Measurements from ENCODE around the gene PDE11A.

PDE11A gene

DNA sequence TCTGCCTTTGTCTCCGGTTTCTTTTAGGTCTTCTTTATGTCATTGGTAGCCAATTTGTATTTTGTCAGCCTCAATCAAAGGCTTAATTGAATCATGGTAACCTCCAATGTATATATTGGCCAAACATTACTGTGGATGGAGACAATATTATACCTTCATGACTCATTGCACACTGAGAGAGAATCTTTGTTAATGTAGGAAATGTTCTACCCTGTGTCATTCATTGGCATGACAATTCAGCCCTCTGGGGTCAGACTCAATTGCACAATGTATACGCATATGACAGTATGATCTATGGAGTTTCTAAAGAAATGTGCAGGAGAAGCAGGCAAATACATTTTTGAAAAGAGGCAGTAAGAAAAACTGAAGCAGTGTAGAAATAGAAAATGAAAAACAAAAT is 162.6 kb downstream of the PDE11A start:
- no peak overlapping the region for H3K27ac ChIP-seq (ENCODE audit: low read depth, low read length)
- H3K36me3 ChIP-seq (ENCODE audit: insufficient read depth, low read length), result no peaks in the 10 kb centered on the region
- no peaks in the 10 kb centered on the region for H3K27me3 ChIP-seq (ENCODE audit: control insufficient read depth in 1 of 2, insufficient read depth in 2 of 2, low read length in 2 of 2)
- no peak overlapping the region for H3K9ac ChIP-seq (ENCODE audit: low read length)
- no peak overlapping the region for H3K4me3 ChIP-seq (ENCODE audit: low read depth in 1 of 2, low read length in 2 of 2)
- H3K4me1 ChIP-seq (ENCODE audit: insufficient read depth, low read length), result peaks cover 9% of the 10 kb centered on the region
- no peaks in the 10 kb centered on the region for H3K9me3 ChIP-seq (ENCODE audit: low read length)

DNA sequence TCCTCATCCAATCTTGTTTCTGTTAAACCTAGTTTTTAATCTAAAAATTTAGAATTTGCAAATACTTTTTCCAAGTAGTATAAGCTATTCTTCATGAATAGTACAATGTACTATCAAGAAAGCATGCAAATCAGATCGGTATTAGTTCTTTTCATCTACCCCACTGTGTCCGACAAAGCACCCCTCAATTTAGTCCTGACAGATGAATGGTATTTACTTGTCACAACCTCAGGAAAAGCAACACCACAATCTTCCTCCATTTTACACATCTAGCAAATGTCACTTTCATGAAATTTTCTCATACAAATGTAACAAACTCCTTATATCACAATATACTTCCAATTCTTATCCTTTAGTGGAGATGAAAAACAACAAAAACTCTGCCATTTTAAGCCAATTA is 163.8 kb downstream of the PDE11A start:
- Histone ChIP-seq H3K4me3 (ENCODE audit: low read depth in 1 of 2, low read length in 2 of 2) (no peak overlapping the region), H3K4me1 (ENCODE audit: insufficient read depth, low read length) (no peaks in the 10 kb centered on the region), H3K9ac (ENCODE audit: low read length) (no peak overlapping the region), H3K36me3 (ENCODE audit: insufficient read depth, low read length) (no peaks in the 10 kb centered on the region), H3K27ac (ENCODE audit: low read depth, low read length) (no peak overlapping the region), H3K27me3 (ENCODE audit: control insufficient read depth in 1 of 2, insufficient read depth in 2 of 2, low read length in 2 of 2) (no peaks in the 10 kb centered on the region), H3K9me3 (ENCODE audit: low read length) (no peaks in the 10 kb centered on the region)

DNA sequence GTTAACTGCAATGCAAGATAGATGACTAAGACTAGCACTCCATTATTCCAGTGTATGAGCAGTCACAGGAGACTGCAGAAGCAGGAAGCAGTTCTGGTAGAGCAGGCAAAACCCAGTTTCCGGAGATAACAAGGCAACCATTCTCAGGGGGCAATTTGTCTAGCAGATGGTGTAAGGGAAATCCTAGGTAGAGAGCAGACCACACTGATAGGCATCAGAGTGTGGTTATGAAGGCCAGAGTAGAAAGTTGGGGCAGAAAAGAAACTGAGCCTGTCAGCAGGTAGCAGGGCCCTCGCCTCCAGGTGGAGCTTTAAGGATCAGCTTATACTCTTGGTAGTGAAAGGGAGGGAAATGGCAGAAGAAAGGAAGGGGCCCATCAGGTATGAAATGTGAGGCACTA is 164.4 kb downstream of the PDE11A start:
- Histone ChIP-seq H3K27ac (ENCODE audit: low read depth, low read length) (no peak overlapping the region), H3K4me3 (ENCODE audit: low read depth in 1 of 2, low read length in 2 of 2) (no peak overlapping the region), H3K27me3 (ENCODE audit: control insufficient read depth in 1 of 2, insufficient read depth in 2 of 2, low read length in 2 of 2) (no peaks in the 10 kb centered on the region), H3K9ac (ENCODE audit: low read length) (no peak overlapping the region), H3K9me3 (ENCODE audit: low read length) (no peaks in the 10 kb centered on the region), H3K4me1 (ENCODE audit: insufficient read depth, low read length) (no peaks in the 10 kb centered on the region), H3K36me3 (ENCODE audit: insufficient read depth, low read length) (no peaks in the 10 kb centered on the region)

- Histone ChIP-seq H3K27ac (ENCODE audit: low read depth, low read length) (no peak overlapping the region), H3K4me1 (ENCODE audit: insufficient read depth, low read length) (no peaks in the 10 kb centered on the region), H3K4me3 (ENCODE audit: low read depth in 1 of 2, low read length in 2 of 2) (no peak overlapping the region), H3K27me3 (ENCODE audit: control insufficient read depth in 1 of 2, insufficient read depth in 2 of 2, low read length in 2 of 2) (no peaks in the 10 kb centered on the region), H3K9ac (ENCODE audit: low read length) (no peak overlapping the region), H3K36me3 (ENCODE audit: insufficient read depth, low read length) (no peaks in the 10 kb centered on the region), H3K9me3 (ENCODE audit: low read length) (no peaks in the 10 kb centered on the region)
Observed at GRCh38 chr2:177906041-177906718, 166.4 kb downstream of the PDE11A start.

DNA sequence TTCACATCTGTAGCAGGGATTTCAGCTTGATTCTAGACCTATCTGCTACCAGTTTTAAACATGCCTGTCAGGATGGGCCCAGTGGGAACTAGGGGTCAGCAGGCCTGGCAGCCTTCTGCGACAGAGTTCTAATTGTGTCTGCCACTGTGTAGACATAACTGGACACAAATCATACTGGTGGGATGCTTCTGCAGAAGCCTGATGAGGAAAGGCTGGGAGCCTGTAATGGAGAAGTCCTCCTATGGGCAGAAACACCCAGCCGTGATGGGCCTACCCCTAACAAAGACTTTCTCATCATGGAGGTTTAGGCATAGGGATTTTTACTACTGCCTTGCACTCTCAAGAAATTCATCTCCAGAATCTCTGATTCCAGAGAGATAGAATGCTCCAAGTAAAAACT is 166.9 kb downstream of the PDE11A start:
- Histone ChIP-seq H3K4me3 (ENCODE audit: low read depth in 1 of 2, low read length in 2 of 2) (no peak overlapping the region), H3K4me1 (ENCODE audit: insufficient read depth, low read length) (no peaks in the 10 kb centered on the region), H3K36me3 (ENCODE audit: insufficient read depth, low read length) (no peaks in the 10 kb centered on the region)

GRCh38 chr2:177902395-177903163 is 170.0 kb downstream of the PDE11A start:
- Histone ChIP-seq H3K9me3 (ENCODE audit: low read length) (no peaks in the 10 kb centered on the region), H3K4me3 (ENCODE audit: low read depth in 1 of 2, low read length in 2 of 2) (no peak overlapping the region), H3K27me3 (ENCODE audit: control insufficient read depth in 1 of 2, insufficient read depth in 2 of 2, low read length in 2 of 2) (no peaks in the 10 kb centered on the region), H3K4me1 (ENCODE audit: insufficient read depth, low read length) (no peaks in the 10 kb centered on the region), H3K36me3 (ENCODE audit: insufficient read depth, low read length) (no peaks in the 10 kb centered on the region), H3K27ac (ENCODE audit: low read depth, low read length) (no peak overlapping the region), H3K9ac (ENCODE audit: low read length) (no peak overlapping the region)

More for the DNA sequence above, 166.9 kb downstream of the PDE11A start:
- Histone ChIP-seq H3K9ac (ENCODE audit: low read length) (no peak overlapping the region), H3K27me3 (ENCODE audit: control insufficient read depth in 1 of 2, insufficient read depth in 2 of 2, low read length in 2 of 2) (no peaks in the 10 kb centered on the region), H3K27ac (ENCODE audit: low read depth, low read length) (no peak overlapping the region), H3K9me3 (ENCODE audit: low read length) (no peaks in the 10 kb centered on the region)

DNA sequence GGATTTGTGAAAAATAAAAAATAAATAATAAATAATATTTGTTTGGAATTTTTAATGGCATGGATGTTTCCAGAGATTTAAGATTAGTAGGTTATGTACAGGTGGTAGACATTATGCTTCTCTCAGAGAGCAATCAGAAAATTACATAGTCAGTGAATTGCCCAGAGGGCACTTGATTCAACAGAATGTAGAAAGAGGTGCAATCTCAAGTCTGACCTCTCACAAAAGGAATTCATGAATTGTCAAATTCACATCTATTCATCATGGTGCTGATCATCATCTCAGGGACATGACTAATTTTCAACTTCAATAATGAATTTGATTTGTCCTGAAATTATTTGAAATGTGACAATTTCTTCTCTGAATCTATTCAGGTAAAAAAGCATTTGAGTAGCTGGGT is 172.5 kb downstream of the PDE11A start:
- Histone ChIP-seq H3K4me1 (ENCODE audit: insufficient read depth, low read length) (no peaks in the 10 kb centered on the region), H3K36me3 (ENCODE audit: insufficient read depth, low read length) (no peaks in the 10 kb centered on the region), H3K27ac (ENCODE audit: low read depth, low read length) (no peak overlapping the region), H3K4me3 (ENCODE audit: low read depth in 1 of 2, low read length in 2 of 2) (no peak overlapping the region), H3K9ac (ENCODE audit: low read length) (no peak overlapping the region), H3K27me3 (ENCODE audit: control insufficient read depth in 1 of 2, insufficient read depth in 2 of 2, low read length in 2 of 2) (no peaks in the 10 kb centered on the region), H3K9me3 (ENCODE audit: low read length) (no peaks in the 10 kb centered on the region)

DNA sequence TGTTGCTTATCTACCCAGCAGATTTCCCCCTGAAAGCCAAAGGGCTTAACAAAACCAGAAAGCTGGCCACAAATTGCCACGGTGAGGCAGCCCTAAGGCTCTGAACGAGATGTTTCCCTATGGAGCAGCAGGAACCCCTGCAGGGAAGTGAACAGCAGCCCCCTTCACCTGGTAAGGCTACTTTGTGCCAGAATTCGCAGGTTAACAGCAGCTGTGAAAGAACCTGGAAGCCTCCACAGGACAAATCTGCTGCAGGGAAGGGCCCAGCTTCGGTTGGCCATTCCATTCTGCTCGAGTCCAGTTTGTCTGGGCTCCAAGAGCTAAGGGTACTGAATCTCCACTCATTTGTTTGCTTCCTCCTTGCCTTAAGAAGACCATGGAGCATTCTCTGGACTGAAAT is 175.3 kb downstream of the PDE11A start:
- no peaks in the 10 kb centered on the region for H3K4me1 ChIP-seq (ENCODE audit: insufficient read depth, low read length)
- H3K9ac ChIP-seq (ENCODE audit: low read length), result no peak overlapping the region
- no peak overlapping the region for H3K4me3 ChIP-seq (ENCODE audit: low read depth in 1 of 2, low read length in 2 of 2)
- no peaks in the 10 kb centered on the region for H3K9me3 ChIP-seq (ENCODE audit: low read length)
- H3K27me3 ChIP-seq (ENCODE audit: control insufficient read depth in 1 of 2, insufficient read depth in 2 of 2, low read length in 2 of 2), result no peaks in the 10 kb centered on the region
- no peak overlapping the region for H3K27ac ChIP-seq (ENCODE audit: low read depth, low read length)
- no peaks in the 10 kb centered on the region for H3K36me3 ChIP-seq (ENCODE audit: insufficient read depth, low read length)

GRCh38 chr2:177896587-177896986 is 176.0 kb downstream of the PDE11A start:
- no peak overlapping the region for H3K27ac ChIP-seq (ENCODE audit: low read depth, low read length)
- H3K36me3 ChIP-seq (ENCODE audit: insufficient read depth, low read length), result no peaks in the 10 kb centered on the region
- no peaks in the 10 kb centered on the region for H3K4me1 ChIP-seq (ENCODE audit: insufficient read depth, low read length)
- H3K27me3 ChIP-seq (ENCODE audit: control insufficient read depth in 1 of 2, insufficient read depth in 2 of 2, low read length in 2 of 2), result no peaks in the 10 kb centered on the region
- no peaks in the 10 kb centered on the region for H3K9me3 ChIP-seq (ENCODE audit: low read length)
- no peak overlapping the region for H3K9ac ChIP-seq (ENCODE audit: low read length)
- H3K4me3 ChIP-seq (ENCODE audit: low read depth in 1 of 2, low read length in 2 of 2), result no peak overlapping the region

DNA sequence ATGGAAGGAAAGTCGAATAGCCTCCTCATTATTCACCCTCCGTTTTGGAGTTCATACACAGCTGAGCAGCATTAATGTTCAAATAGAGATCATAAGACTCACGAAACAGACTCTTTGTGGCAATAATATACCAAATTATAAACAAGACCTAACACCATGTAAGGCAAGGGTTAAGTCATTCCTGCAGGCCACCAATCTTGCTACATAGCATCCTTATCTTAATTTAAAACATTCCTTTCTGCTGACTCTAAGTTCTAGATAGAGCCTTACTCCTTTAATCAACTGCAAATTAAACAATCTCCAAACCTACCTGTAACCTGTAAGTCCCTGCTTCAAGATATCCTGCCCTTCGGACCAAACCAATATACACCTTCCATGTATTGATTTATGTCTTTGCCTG is 178.0 kb downstream of the PDE11A start:
- no peaks in the 10 kb centered on the region for H3K27me3 ChIP-seq (ENCODE audit: control insufficient read depth in 1 of 2, insufficient read depth in 2 of 2, low read length in 2 of 2)
- H3K36me3 ChIP-seq (ENCODE audit: insufficient read depth, low read length), result no peaks in the 10 kb centered on the region
- no peaks in the 10 kb centered on the region for H3K9me3 ChIP-seq (ENCODE audit: low read length)
- H3K9ac ChIP-seq (ENCODE audit: low read length), result no peak overlapping the region
- H3K27ac ChIP-seq (ENCODE audit: low read depth, low read length), result no peak overlapping the region
- H3K4me3 ChIP-seq (ENCODE audit: low read depth in 1 of 2, low read length in 2 of 2), result no peak overlapping the region
- no peaks in the 10 kb centered on the region for H3K4me1 ChIP-seq (ENCODE audit: insufficient read depth, low read length)

DNA sequence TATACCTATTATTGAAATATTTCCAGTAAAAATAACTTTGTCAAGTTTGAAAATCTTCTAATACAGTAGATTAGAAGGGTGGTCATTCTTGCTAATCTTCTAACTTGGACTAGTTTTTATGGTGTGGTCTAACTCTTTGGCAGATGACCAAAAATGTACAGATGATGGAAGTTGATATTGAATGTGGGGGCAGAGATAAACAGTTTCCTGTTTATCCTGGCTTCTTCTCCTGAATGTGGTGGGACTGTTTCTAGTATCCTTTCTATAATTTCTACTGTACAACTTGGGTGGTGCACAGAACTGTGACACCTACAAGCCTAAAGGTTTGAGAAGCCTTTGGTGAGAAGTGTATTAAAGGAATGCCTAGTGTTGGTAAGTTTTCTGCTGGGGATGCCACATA is 178.7 kb downstream of the PDE11A start:
- Histone ChIP-seq H3K36me3 (ENCODE audit: insufficient read depth, low read length) (no peaks in the 10 kb centered on the region), H3K27ac (ENCODE audit: low read depth, low read length) (no peak overlapping the region), H3K4me1 (ENCODE audit: insufficient read depth, low read length) (no peaks in the 10 kb centered on the region), H3K4me3 (ENCODE audit: low read depth in 1 of 2, low read length in 2 of 2) (no peak overlapping the region), H3K27me3 (ENCODE audit: control insufficient read depth in 1 of 2, insufficient read depth in 2 of 2, low read length in 2 of 2) (no peaks in the 10 kb centered on the region), H3K9ac (ENCODE audit: low read length) (no peak overlapping the region), H3K9me3 (ENCODE audit: low read length) (no peaks in the 10 kb centered on the region)

DNA sequence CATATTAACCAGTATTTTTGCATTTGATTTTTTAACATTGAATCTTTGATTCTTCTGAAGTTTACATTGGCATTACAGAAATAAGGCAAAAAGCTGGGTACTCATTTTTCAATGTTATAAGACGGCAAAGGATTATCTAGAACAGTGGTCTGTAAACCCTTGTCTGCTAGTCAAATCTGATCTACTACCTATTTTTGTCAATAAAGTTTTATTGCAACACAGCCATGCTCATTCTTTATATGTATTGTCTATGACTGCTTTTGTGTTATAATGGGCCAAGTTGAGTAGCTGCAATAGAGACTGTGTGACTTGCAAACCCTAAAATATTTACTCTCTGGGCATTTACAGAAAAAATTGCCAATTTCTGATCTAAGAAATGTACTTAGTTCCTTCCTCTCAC is 181.0 kb downstream of the PDE11A start:
- no peaks in the 10 kb centered on the region for H3K36me3 ChIP-seq (ENCODE audit: insufficient read depth, low read length)
- no peaks in the 10 kb centered on the region for H3K9me3 ChIP-seq (ENCODE audit: low read length)
- H3K27ac ChIP-seq (ENCODE audit: low read depth, low read length), result no peak overlapping the region
- H3K9ac ChIP-seq (ENCODE audit: low read length), result no peak overlapping the region
- no peaks in the 10 kb centered on the region for H3K27me3 ChIP-seq (ENCODE audit: control insufficient read depth in 1 of 2, insufficient read depth in 2 of 2, low read length in 2 of 2)
- peaks cover 5% of the 10 kb centered on the region for H3K4me1 ChIP-seq (ENCODE audit: insufficient read depth, low read length)
- H3K4me3 ChIP-seq (ENCODE audit: low read depth in 1 of 2, low read length in 2 of 2), result no peak overlapping the region

All from muscle layer of colon (tissue), 2 donors.